PFSK-1 (cell line): ENCODE measurements around the gene WDR11.

Experiments used
- POLR2AphosphoS5 ChIP-seq: IDR thresholded peaks from 2 replicates; pipeline ENCODE4 v1.6.1; 2012; ENCODE audit warnings: low read depth, mild to moderate bottlenecking, control low read depth, low read length, moderate library complexity
- TAF1 ChIP-seq: IDR thresholded peaks from 2 replicates; pipeline ENCODE4 v1.6.1; 2012; ENCODE audit warnings: low read length, control low read depth, borderline replicate concordance; ENCODE audit not compliant: insufficient read depth
- TF ChIP-seq, protein P1 (sequence below), 2 experiments: IDR thresholded peaks; 2 replicates each; pipeline versions ENCODE4 v1.6.1 to v1.8.0; 2011 to 2012; ENCODE audit warnings: low read depth in 2 of 2, low read length in 2 of 2, control low read depth in 1 of 2, inconsistent platforms in 1 of 2, mild to moderate bottlenecking in 1 of 2, moderate library complexity in 1 of 2; ENCODE audit not compliant: insufficient read depth in 1 of 2

DNA sequence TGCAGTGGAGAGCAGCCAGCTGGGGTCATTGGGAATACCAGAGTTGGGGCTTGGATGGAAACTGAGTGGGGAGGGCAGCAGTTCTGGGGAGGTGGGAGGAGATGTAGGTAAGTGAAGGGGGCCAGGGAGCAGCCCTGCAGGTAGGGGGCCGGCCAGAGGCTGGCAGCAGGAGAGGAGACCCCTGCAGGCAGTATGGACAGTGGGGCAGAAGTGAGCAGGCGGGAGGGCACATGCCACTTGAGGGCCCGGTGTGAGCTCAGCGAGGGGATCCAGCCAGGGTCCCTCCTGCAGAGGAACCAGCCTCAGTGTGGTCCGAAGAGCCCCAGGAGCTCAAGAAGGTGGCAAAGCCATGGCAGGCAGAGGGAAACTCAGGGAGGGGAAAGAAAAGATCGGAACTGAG lies 75.4 kb downstream of the WDR11 start:
- TF ChIP-seq, protein P1, sequence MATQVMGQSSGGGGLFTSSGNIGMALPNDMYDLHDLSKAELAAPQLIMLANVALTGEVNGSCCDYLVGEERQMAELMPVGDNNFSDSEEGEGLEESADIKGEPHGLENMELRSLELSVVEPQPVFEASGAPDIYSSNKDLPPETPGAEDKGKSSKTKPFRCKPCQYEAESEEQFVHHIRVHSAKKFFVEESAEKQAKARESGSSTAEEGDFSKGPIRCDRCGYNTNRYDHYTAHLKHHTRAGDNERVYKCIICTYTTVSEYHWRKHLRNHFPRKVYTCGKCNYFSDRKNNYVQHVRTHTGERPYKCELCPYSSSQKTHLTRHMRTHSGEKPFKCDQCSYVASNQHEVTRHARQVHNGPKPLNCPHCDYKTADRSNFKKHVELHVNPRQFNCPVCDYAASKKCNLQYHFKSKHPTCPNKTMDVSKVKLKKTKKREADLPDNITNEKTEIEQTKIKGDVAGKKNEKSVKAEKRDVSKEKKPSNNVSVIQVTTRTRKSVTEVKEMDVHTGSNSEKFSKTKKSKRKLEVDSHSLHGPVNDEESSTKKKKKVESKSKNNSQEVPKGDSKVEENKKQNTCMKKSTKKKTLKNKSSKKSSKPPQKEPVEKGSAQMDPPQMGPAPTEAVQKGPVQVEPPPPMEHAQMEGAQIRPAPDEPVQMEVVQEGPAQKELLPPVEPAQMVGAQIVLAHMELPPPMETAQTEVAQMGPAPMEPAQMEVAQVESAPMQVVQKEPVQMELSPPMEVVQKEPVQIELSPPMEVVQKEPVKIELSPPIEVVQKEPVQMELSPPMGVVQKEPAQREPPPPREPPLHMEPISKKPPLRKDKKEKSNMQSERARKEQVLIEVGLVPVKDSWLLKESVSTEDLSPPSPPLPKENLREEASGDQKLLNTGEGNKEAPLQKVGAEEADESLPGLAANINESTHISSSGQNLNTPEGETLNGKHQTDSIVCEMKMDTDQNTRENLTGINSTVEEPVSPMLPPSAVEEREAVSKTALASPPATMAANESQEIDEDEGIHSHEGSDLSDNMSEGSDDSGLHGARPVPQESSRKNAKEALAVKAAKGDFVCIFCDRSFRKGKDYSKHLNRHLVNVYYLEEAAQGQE (IDR thresholded peaks at IDR 0.05; ENCODE audit: insufficient read depth in 1 of 2, low read depth in 2 of 2, low read length in 2 of 2): no peak
- TF ChIP-seq TAF1: no peak
- no peak for TF ChIP-seq POLR2AphosphoS5
